ENCODE results near the gene CPA3.

CPA3 gene

GRCh38 chr3:148906667-148907066 lies 41.6 kb downstream of the CPA3 start:
- Mint-ChIP-seq H3K4me1 (ENCODE audit: low read depth in 2 of 2) (no peaks in the 10 kb centered on the region), H3K4me3 (no peak overlapping the region), H3K27ac (no peak overlapping the region), H3K27me3 (peaks cover 56 to 59% of the 10 kb centered on the region in 2 donors), H3K9me3 (no peaks in the 10 kb centered on the region), H3K36me3 (ENCODE audit: insufficient read depth) (peaks cover 2% of the 10 kb centered on the region)
- DNase-seq (no peak), ATAC-seq (replicated peaks) (no peak)

GRCh38 chr3:148911173-148911572 lies 46.1 kb downstream of the CPA3 start:
- Mint-ChIP-seq H3K27me3 (peaks cover 41 to 56% of the 10 kb centered on the region in 2 donors), H3K9me3 (no peaks in the 10 kb centered on the region), H3K36me3 (ENCODE audit: insufficient read depth) (peaks cover 3% of the 10 kb centered on the region), H3K4me3 (no peak overlapping the region), H3K4me1 (ENCODE audit: low read depth in 2 of 2) (no peaks in the 10 kb centered on the region), H3K27ac (no peak overlapping the region)
- DNase-seq (no peak), ATAC-seq (replicated peaks) (no peak)

GRCh38 chr3:148911592-148911991 lies 46.5 kb downstream of the CPA3 start:
- Mint-ChIP-seq H3K9me3 (no peaks in the 10 kb centered on the region), H3K27ac (no peak overlapping the region), H3K36me3 (ENCODE audit: insufficient read depth) (peaks cover 3% of the 10 kb centered on the region), H3K4me1 (ENCODE audit: low read depth in 2 of 2) (no peaks in the 10 kb centered on the region), H3K27me3 (peaks cover 39 to 52% of the 10 kb centered on the region in 2 donors), H3K4me3 (no peak overlapping the region)
- ATAC-seq (replicated peaks) (no peak), DNase-seq (no peak)

GRCh38 chr3:148914936-148915690 lies 50.0 kb downstream of the CPA3 start:
- ATAC-seq (replicated peaks) = no peak
- no peak for DNase-seq
- no peaks in the 10 kb centered on the region for H3K4me1 Mint-ChIP-seq (ENCODE audit: low read depth in 2 of 2)
- H3K9me3 Mint-ChIP-seq = no peaks in the 10 kb centered on the region
- no peak overlapping the region for H3K4me3 Mint-ChIP-seq
- H3K27ac Mint-ChIP-seq = no peak overlapping the region
- peaks cover 15 to 20% of the 10 kb centered on the region in 2 donors for H3K27me3 Mint-ChIP-seq
- peaks cover 3% of the 10 kb centered on the region for H3K36me3 Mint-ChIP-seq (ENCODE audit: insufficient read depth)

DNA sequence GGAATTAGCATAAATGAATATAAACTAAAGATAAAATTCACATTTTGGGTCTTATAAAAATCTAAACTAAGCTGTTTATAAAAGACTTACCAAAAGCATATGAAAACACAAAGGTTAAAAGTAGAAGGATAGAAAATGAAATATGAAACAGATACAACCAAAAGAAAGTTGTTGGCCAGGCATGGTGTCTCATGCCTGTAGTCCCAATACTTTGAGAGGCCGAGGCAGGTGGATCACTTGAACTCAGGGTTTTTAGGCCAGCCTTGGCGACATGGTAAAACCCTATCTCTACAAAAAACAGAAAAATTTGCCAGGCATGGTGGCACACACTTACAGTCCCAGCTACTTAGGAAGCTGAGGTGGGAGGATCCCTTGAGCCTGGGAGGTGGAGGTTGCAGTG lies 51.0 kb downstream of the CPA3 start:
- Mint-ChIP-seq H3K27ac (no peak overlapping the region), H3K36me3 (ENCODE audit: insufficient read depth) (peaks cover 3% of the 10 kb centered on the region), H3K4me1 (ENCODE audit: low read depth in 2 of 2) (no peaks in the 10 kb centered on the region), H3K4me3 (no peak overlapping the region), H3K27me3 (peaks cover 10 to 20% of the 10 kb centered on the region in 2 donors), H3K9me3 (no peaks in the 10 kb centered on the region)
- ATAC-seq (replicated peaks) (no peak), DNase-seq (no peak)

DNA sequence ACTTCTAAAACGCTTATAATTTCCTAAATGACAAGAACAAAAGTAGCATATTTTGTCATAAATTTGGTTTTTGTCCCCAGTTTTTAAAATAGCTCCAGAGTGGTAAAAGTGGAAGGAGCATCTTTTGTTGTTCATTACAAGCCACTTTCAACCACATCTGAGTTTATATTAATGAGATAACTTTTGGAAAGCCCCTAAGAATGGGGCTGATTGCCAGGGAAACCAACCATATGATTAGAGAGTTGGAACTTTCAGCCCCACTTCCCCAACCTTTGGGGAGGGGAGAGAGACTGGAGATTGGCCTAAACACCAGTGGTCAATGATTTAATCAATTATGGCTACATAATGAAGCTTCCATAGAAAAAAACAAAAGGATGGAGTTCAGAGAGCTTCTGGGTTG lies 57.4 kb downstream of the CPA3 start:
- H3K27ac Mint-ChIP-seq = no peak overlapping the region
- H3K9me3 Mint-ChIP-seq = no peaks in the 10 kb centered on the region
- peaks cover 9 to 37% of the 10 kb centered on the region in 2 donors for H3K27me3 Mint-ChIP-seq
- ATAC-seq (replicated peaks) = no peak
- no peaks in the 10 kb centered on the region for H3K36me3 Mint-ChIP-seq (ENCODE audit: insufficient read depth)
- H3K4me1 Mint-ChIP-seq (ENCODE audit: low read depth in 2 of 2) = no peaks in the 10 kb centered on the region
- no peak for DNase-seq
- H3K4me3 Mint-ChIP-seq = no peak overlapping the region

- no peaks in the 10 kb centered on the region for H3K36me3 Mint-ChIP-seq (ENCODE audit: insufficient read depth)
- H3K27ac Mint-ChIP-seq = no peak overlapping the region
- peaks cover 12 to 37% of the 10 kb centered on the region in 2 donors for H3K27me3 Mint-ChIP-seq
- H3K9me3 Mint-ChIP-seq = no peaks in the 10 kb centered on the region
- H3K4me3 Mint-ChIP-seq = no peak overlapping the region
- no peak for ATAC-seq (replicated peaks)
- no peak for DNase-seq
- no peaks in the 10 kb centered on the region for H3K4me1 Mint-ChIP-seq (ENCODE audit: low read depth in 2 of 2)
These were observed 58.5 kb downstream of the CPA3 start for GRCh38 chr3:148923592-148923991.

DNA sequence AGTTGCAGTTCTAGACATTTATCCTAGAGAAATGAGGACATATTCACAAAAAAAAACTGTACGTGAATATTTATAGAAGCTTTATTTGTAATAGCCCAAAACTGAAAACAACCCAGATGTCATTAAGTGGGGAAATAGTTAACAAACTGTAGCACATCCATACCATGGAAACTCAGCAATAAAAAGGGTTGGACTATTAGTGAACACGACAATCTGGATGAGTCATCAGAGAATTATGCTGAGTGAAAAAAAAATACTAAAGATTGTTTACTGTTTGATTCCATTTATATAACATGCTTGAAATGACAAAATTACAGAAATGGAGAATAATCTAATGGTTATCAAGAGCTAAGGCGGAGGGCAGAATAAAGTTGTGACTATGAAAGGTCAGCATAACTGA lies 59.5 kb downstream of the CPA3 start:
- ATAC-seq (replicated peaks) (no peak), DNase-seq (no peak)
- Mint-ChIP-seq H3K4me1 (ENCODE audit: low read depth in 2 of 2) (no peaks in the 10 kb centered on the region), H3K27me3 (peaks cover 12 to 37% of the 10 kb centered on the region in 2 donors), H3K4me3 (no peak overlapping the region), H3K9me3 (no peaks in the 10 kb centered on the region), H3K27ac (no peak overlapping the region), H3K36me3 (ENCODE audit: insufficient read depth) (no peaks in the 10 kb centered on the region)

DNA sequence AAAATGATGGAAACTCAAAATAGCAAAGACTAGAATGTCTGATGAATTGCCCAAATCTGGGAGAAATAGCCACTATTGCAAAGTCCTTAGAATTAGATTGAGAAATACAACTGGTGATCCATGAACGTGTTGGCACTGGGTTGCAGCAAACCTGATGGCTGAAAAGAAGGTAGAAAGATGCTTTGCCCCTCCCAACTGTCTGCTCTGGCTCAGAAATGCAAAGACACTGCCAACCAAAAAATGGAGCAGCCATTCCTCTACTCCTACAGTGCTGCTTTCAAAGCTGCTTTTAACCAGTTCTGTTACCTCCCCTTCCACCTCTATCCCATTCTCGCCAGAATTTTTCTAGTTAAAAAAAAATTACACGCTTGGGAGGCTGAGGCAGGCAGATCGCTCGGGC lies 60.7 kb downstream of the CPA3 start:
- DNase-seq = no peak
- H3K4me1 Mint-ChIP-seq (ENCODE audit: low read depth in 2 of 2) = no peaks in the 10 kb centered on the region
- no peak overlapping the region for H3K4me3 Mint-ChIP-seq
- no peak overlapping the region for H3K27ac Mint-ChIP-seq
- no peaks in the 10 kb centered on the region for H3K9me3 Mint-ChIP-seq
- H3K36me3 Mint-ChIP-seq (ENCODE audit: insufficient read depth) = no peaks in the 10 kb centered on the region
- ATAC-seq (replicated peaks) = no peak
- H3K27me3 Mint-ChIP-seq = peaks cover 12 to 37% of the 10 kb centered on the region in 2 donors

- Mint-ChIP-seq H3K9me3 (no peaks in the 10 kb centered on the region), H3K4me1 (ENCODE audit: low read depth in 2 of 2) (no peaks in the 10 kb centered on the region), H3K27me3 (peaks cover 39 to 49% of the 10 kb centered on the region in 2 donors), H3K4me3 (no peak overlapping the region), H3K27ac (no peak overlapping the region), H3K36me3 (ENCODE audit: insufficient read depth) (no peaks in the 10 kb centered on the region)
- no peak for DNase-seq
- ATAC-seq (replicated peaks) = no peak
These were observed 65.7 kb downstream of the CPA3 start for GRCh38 chr3:148930752-148931151.

DNA sequence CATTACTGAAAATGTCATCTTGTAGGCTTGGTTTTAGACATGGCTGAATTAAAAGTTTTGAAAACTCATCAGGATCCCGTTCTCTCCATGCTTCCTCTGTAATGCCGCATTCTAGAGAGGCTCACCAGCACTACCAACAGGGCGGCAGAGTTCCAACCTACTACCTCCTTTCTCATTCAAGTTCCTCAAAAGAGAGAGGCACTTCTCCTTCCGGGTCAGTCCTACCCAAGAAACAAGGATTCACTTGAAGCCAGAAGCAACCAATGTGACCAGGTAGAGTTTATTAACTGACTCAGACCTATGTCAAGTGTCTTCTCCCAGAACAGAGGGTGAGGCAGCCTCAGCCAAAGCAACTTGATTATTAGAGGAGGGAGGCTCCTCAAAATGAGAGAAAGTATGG lies 66.5 kb downstream of the CPA3 start:
- Mint-ChIP-seq H3K27me3 (peaks cover 32 to 58% of the 10 kb centered on the region in 2 donors), H3K27ac (no peak overlapping the region), H3K9me3 (no peaks in the 10 kb centered on the region), H3K4me1 (ENCODE audit: low read depth in 2 of 2) (no peaks in the 10 kb centered on the region), H3K36me3 (ENCODE audit: insufficient read depth) (no peaks in the 10 kb centered on the region), H3K4me3 (no peak overlapping the region)
- no peak for DNase-seq
- ATAC-seq (replicated peaks) = no peak

DNA sequence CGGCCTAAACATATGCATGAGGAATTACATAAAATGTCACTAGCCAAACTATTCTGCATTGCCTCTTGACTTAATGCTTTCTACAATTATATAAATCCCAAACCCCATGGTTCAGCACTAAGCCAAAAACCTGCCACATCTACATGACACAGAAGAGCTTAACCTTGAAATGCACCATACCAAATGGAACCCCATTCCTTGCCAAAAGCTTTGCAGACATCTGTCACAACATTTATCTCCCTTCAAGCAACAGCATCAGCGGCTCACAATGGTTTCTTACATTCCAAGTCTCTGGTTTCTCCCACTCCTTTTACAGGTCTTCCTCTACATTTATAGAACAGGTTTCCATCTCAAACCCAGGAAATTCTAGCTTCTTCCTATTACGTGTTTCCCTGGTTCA lies 67.9 kb downstream of the CPA3 start:
- no peak overlapping the region for H3K4me3 Mint-ChIP-seq
- H3K27me3 Mint-ChIP-seq = peaks cover 43 to 65% of the 10 kb centered on the region in 2 donors
- no peak overlapping the region for H3K27ac Mint-ChIP-seq
- ATAC-seq (replicated peaks) (no peak), DNase-seq (no peak)
- H3K36me3 Mint-ChIP-seq (ENCODE audit: insufficient read depth) = no peaks in the 10 kb centered on the region
- no peaks in the 10 kb centered on the region for H3K9me3 Mint-ChIP-seq
- H3K4me1 Mint-ChIP-seq (ENCODE audit: low read depth in 2 of 2) = no peaks in the 10 kb centered on the region

GRCh38 chr3:148937467-148938255 lies 72.6 kb downstream of the CPA3 start:
- H3K4me1 Mint-ChIP-seq (ENCODE audit: low read depth in 2 of 2) = no peaks in the 10 kb centered on the region
- no peaks in the 10 kb centered on the region for H3K9me3 Mint-ChIP-seq
- no peak overlapping the region for H3K4me3 Mint-ChIP-seq
- H3K36me3 Mint-ChIP-seq (ENCODE audit: insufficient read depth) = no peaks in the 10 kb centered on the region
- H3K27ac Mint-ChIP-seq = no peak overlapping the region
- DNase-seq (no peak), ATAC-seq (replicated peaks) (no peak)
- H3K27me3 Mint-ChIP-seq = peaks cover 57 to 65% of the 10 kb centered on the region in 2 donors

GRCh38 chr3:148938306-148938705 lies 73.2 kb downstream of the CPA3 start:
- Mint-ChIP-seq H3K36me3 (ENCODE audit: insufficient read depth) (no peaks in the 10 kb centered on the region), H3K9me3 (no peaks in the 10 kb centered on the region), H3K4me1 (ENCODE audit: low read depth in 2 of 2) (no peaks in the 10 kb centered on the region), H3K4me3 (no peak overlapping the region), H3K27ac (no peak overlapping the region), H3K27me3 (peaks cover 50 to 59% of the 10 kb centered on the region in 2 donors)
- DNase-seq = no peak
- no peak for ATAC-seq (replicated peaks)
